OCI-M1 (cell line): ENCODE results near the gene TEX53.
A peak's percentile ranks its signal among the peaks of the same experiment; 100 is the strongest.

Experiments used
- DNase-seq: peaks from one replicate; lab custom pipeline; 2025; lab: John Stamatoyannopoulos, UW

Gene TEX53

GRCh38 chr9:114638404-114638803 lies 19.2 kb downstream of the TEX53 start:
- DNase-seq = no peak

GRCh38 chr9:114634387-114634786 lies 23.2 kb downstream of the TEX53 start:
- DNase-seq = no peak

- DNase-seq = no peak
Observed at GRCh38 chr9:114633438-114634089, 24.0 kb downstream of the TEX53 start.

- no peak for DNase-seq
Observed at GRCh38 chr9:114631166-114631565, 26.4 kb downstream of the TEX53 start.

- no peak for DNase-seq
Observed at GRCh38 chr9:114629563-114630090, 28.0 kb downstream of the TEX53 start.

GRCh38 chr9:114627553-114627952 lies 30.1 kb downstream of the TEX53 start:
- no peak for DNase-seq

- no peak for DNase-seq
Observed at GRCh38 chr9:114626415-114627020, 31.1 kb downstream of the TEX53 start.

GRCh38 chr9:114624677-114625076 lies 32.9 kb downstream of the TEX53 start:
- DNase-seq = no peak

- no peak for DNase-seq
Observed at GRCh38 chr9:114621975-114622609, 35.5 kb downstream of the TEX53 start.

GRCh38 chr9:114621561-114621960 lies 36.0 kb downstream of the TEX53 start:
- DNase-seq = no peak

- no peak for DNase-seq
Observed at GRCh38 chr9:114619191-114619761, 38.3 kb downstream of the TEX53 start.

- peak; percentile 86 for DNase-seq
Observed at GRCh38 chr9:114616684-114617520, 40.7 kb downstream of the TEX53 start.

GRCh38 chr9:114614373-114614772 lies 43.2 kb downstream of the TEX53 start:
- DNase-seq = no peak

GRCh38 chr9:114613919-114614318 lies 43.7 kb downstream of the TEX53 start:
- no peak for DNase-seq

GRCh38 chr9:114613087-114613486 lies 44.5 kb downstream of the TEX53 start:
- no peak for DNase-seq

- no peak for DNase-seq
Observed at GRCh38 chr9:114612272-114612923, 45.2 kb downstream of the TEX53 start.

- DNase-seq = no peak
Observed at GRCh38 chr9:114611516-114612271, 45.9 kb downstream of the TEX53 start.

- no peak for DNase-seq
Observed at GRCh38 chr9:114608525-114608796, 49.1 kb downstream of the TEX53 start.

GRCh38 chr9:114607671-114608524 lies 49.7 kb downstream of the TEX53 start:
- DNase-seq = no peak

GRCh38 chr9:114606597-114607207 lies 50.9 kb downstream of the TEX53 start:
- peak; percentile 66 for DNase-seq
